Tibial artery (tissue), 4 donors: ENCODE measurements around the gene TMEM233.

Experiments
- DNase-seq, 2 donors: peaks; one replicate each; pipeline ENCODE4 v3.0.0-alpha.2; 2019
- H3K27ac ChIP-seq, 2 donors: fragments of 200-600 bp; sonication (generic) in 1 of 2; 1 replicate in 1 of 2; 2 replicates in 1 of 2; pipeline ENCODE4 v1.5.1; 2018 to 2019; ENCODE audit warnings: mild to moderate bottlenecking in 1 of 2
- H3K27me3 ChIP-seq, 2 donors: fragments of 200-600 bp; sonication (generic) in 1 of 2; one replicate each; pipeline versions ENCODE4 v1.5.1 to v1.6.0; 2016 to 2019
- H3K36me3 ChIP-seq, 3 donors: fragments of 200-600 bp; sonication (generic) in 2 of 3; one replicate each; pipeline ENCODE4 v1.5.1; 2016 to 2019; ENCODE audit warnings: mild to moderate bottlenecking in 2 of 3
- H3K4me1 ChIP-seq, 4 donors: fragments of 200-600 bp; sonication (generic) in 2 of 4; 1 replicate in 3 of 4; 2 replicates in 1 of 4; pipeline ENCODE4 v1.5.1; 2016 to 2019
- H3K4me3 ChIP-seq, 2 donors: fragments of 200-600 bp; sonication (generic) in 1 of 2; 1 replicate in 1 of 2; 2 replicates in 1 of 2; pipeline ENCODE4 v1.5.1; 2018 to 2019; ENCODE audit warnings: mild to moderate bottlenecking in 2 of 2
- H3K9me3 ChIP-seq, 3 donors: fragments of 200-600 bp; sonication (generic) in 1 of 3; one replicate each; pipeline ENCODE4 v1.5.1; 2016 to 2019
- intact Hi-C: fragments of 100-400 bp; cut with DNase I; formaldehyde crosslinking; loops from one replicate; pipeline ENCODE4 v1.15.0; 2023; ENCODE audit warnings: low total_unique reads
- TF ChIP-seq, protein P1 (sequence below), 2 experiments: fragments of 200-600 bp in 1 of 2; fragments of 450-650 bp in 1 of 2; IDR thresholded peaks; one replicate each; pipeline ENCODE4 v1.5.1; 2017 to 2019; ENCODE audit warnings: antibody characterized with exemption in 2 of 2, mild to moderate bottlenecking in 1 of 2, moderate library complexity in 1 of 2

Gene TMEM233

DNA sequence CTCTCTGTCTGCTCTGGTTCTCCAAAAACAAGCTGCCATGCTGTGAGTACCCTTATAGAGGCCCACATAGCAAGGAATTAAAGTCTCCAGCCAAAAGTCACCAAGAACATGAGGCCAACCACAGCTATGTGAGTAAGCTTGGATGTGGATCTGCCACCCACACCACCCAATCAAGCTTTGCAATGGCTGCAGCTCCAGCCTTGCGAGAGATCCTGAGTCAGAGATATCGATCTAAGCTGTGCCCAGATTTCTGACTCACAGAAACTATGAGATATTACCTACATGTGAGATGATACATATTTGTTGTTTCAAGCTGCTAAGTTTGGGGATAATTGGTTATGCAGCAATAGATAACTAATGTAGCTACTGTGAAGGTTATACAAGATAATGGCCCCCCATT, 15.5 kb upstream of the TMEM233 start:
- no peaks in the 10 kb centered on the region for H3K27me3 ChIP-seq
- no peak overlapping the region for H3K27ac ChIP-seq
- TF ChIP-seq, protein P1, sequence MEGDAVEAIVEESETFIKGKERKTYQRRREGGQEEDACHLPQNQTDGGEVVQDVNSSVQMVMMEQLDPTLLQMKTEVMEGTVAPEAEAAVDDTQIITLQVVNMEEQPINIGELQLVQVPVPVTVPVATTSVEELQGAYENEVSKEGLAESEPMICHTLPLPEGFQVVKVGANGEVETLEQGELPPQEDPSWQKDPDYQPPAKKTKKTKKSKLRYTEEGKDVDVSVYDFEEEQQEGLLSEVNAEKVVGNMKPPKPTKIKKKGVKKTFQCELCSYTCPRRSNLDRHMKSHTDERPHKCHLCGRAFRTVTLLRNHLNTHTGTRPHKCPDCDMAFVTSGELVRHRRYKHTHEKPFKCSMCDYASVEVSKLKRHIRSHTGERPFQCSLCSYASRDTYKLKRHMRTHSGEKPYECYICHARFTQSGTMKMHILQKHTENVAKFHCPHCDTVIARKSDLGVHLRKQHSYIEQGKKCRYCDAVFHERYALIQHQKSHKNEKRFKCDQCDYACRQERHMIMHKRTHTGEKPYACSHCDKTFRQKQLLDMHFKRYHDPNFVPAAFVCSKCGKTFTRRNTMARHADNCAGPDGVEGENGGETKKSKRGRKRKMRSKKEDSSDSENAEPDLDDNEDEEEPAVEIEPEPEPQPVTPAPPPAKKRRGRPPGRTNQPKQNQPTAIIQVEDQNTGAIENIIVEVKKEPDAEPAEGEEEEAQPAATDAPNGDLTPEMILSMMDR (IDR thresholded peaks at IDR 0.05): no peak
- no peak overlapping the region for H3K4me3 ChIP-seq
- H3K9me3 ChIP-seq: no peaks in the 10 kb centered on the region
- no peaks in the 10 kb centered on the region for H3K36me3 ChIP-seq
- no peaks in the 10 kb centered on the region for H3K4me1 ChIP-seq
- no peak for DNase-seq
- intact Hi-C loops: no loop called here

DNA sequence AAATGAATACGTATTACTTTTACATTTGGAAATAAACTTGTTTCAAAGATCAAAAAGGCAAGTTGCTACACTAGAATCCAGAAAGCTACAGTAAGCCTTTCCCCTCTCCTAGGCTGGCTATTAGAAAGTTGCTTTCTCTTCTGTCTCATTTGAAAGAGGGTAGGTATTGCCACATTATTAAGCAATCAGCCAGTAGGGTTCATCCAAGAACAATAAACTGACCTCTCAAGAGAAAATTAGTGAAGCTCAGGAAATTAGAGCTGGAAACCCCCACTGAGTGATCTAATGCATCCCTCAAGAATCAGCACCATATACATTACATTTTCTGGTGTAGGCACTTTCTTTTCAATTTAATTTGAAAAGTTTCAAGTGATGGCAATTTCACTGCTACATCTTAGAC, 4.5 kb upstream of the TMEM233 start:
- Histone ChIP-seq H3K4me3 (no peak overlapping the region), H3K4me1 (no peaks in the 10 kb centered on the region), H3K36me3 (no peaks in the 10 kb centered on the region), H3K9me3 (no peaks in the 10 kb centered on the region), H3K27me3 (peaks cover 0 to 13% of the 10 kb centered on the region in 2 donors), H3K27ac (no peak overlapping the region)
- no peak for DNase-seq
- TF ChIP-seq, protein P1 (IDR thresholded peaks at IDR 0.05): no peak
- intact Hi-C loops: no loop called here

DNA sequence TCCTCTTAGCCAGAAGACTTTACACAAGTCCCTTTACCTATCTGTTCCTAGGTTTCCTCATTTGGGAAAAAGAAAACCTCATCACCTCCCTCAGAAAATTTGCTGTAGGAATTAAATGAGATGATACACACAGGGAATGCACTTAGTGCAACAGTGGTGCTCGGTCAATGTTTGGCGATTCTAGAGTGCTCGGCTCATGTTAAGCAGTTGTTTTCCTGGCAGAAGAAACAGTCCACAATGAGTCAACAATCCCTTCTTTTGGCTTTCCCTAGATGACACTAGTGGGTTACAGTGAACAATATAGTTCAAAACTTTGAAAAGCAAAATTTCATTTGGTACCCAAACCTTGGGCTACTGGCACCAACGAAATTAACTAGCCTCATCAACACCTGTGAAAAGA, 3.9 kb upstream of the TMEM233 start:
- Histone ChIP-seq H3K27me3 (peaks cover 0 to 19% of the 10 kb centered on the region in 2 donors), H3K36me3 (no peaks in the 10 kb centered on the region), H3K27ac (no peak overlapping the region), H3K9me3 (no peaks in the 10 kb centered on the region), H3K4me3 (no peak overlapping the region), H3K4me1 (peaks cover 0 to under 1% (median 0%) of the 10 kb centered on the region in 4 donors)
- no peak for DNase-seq
- intact Hi-C loops: no loop called here
- TF ChIP-seq, protein P1 (IDR thresholded peaks at IDR 0.05): no peak

- no peak overlapping the region for H3K4me3 ChIP-seq
- DNase-seq: no peak
- TF ChIP-seq, protein P1 (IDR thresholded peaks at IDR 0.05): no peak
- H3K4me1 ChIP-seq: peaks cover 0 to 6% (median 0%) of the 10 kb centered on the region in 4 donors
- H3K9me3 ChIP-seq: no peaks in the 10 kb centered on the region
- no peaks in the 10 kb centered on the region for H3K36me3 ChIP-seq
- no peak overlapping the region for H3K27ac ChIP-seq
- intact Hi-C loops: no loop called here
- peaks cover 0 to 31% of the 10 kb centered on the region in 2 donors for H3K27me3 ChIP-seq
These were observed 1.3 kb upstream of the TMEM233 start for GRCh38 chr12:119592232-119592631.

DNA sequence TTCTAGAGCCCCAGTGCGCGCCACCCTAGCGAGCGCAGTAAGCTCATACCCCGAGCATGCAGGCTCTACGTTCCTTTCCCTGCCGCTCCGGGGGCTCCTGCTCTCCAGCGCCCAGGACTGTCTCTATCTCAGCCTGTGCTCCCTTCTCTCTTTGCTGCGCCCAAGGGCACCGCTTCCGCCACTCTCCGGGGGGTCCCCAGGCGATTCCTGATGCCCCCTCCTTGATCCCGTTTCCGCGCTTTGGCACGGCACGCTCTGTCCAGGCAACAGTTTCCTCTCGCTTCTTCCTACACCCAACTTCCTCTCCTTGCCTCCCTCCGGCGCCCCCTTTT, 791 bp downstream of the TMEM233 start:
- Histone ChIP-seq H3K4me1 (peaks cover 0 to 6% (median 0%) of the 10 kb centered on the region in 4 donors), H3K27me3 (peaks cover 0 to 31% of the 10 kb centered on the region in 2 donors), H3K9me3 (no peaks in the 10 kb centered on the region), H3K27ac (no peak overlapping the region), H3K36me3 (no peaks in the 10 kb centered on the region), H3K4me3 (peak overlapping the region; percentile 21 to 36)
- DNase-seq: no peak
- TF ChIP-seq, protein P1 (IDR thresholded peaks at IDR 0.05): no peak
- intact Hi-C loops: no loop called here
